RWPE1 (cell line): ENCODE results near the gene DDI1.

Experiments
- CTCF ChIA-PET: fragments of 350-600 bp; sonication (Branson Sonifier 250); formaldehyde crosslinking; extraction: SDS; loops from one replicate; lab custom pipeline; 2021; lab: Yijun Ruan, JAX
- POLR2A ChIA-PET: fragments of 400-600 bp; formaldehyde crosslinking; extraction: SDS; loops from one replicate; lab custom pipeline; 2020; ENCODE audit warnings: antibody characterized with exemption; ENCODE audit not compliant: low non-redundant PET; lab: Yijun Ruan, JAX
- DNase-seq: peaks from one replicate; pipeline ENCODE4 v3.0.0; 2012; ENCODE audit warnings: low spot score
- H3K27ac ChIP-seq: fragments of 450-650 bp; 2 replicates; pipeline ENCODE4 v1.5.1; 2017
- CTCF ChIP-seq: fragments of 450-650 bp; conservative IDR thresholded peaks from 2 replicates; pipeline ENCODE4 v1.5.1; 2017; ENCODE audit warnings: low read depth, mild to moderate bottlenecking

DDI1 gene

GRCh38 chr11:104057908-104058307 is 21.5 kb downstream of the DDI1 start:
- CTCF ChIA-PET: interaction anchor here (0.7 kb wide), 1 partner anchor 35 kb away, joined by 3 read pairs; no protein-coding TSS in a partner anchor
- DNase-seq: no peak
- no peak for TF ChIP-seq CTCF
- no peak overlapping the region for H3K27ac ChIP-seq
- POLR2A ChIA-PET: no interaction called here

GRCh38 chr11:104058680-104059079 is 22.2 kb downstream of the DDI1 start:
- TF ChIP-seq CTCF: no peak
- H3K27ac ChIP-seq: no peak overlapping the region
- POLR2A ChIA-PET: no interaction called here
- CTCF ChIA-PET: no interaction called here
- DNase-seq: no peak

GRCh38 chr11:104060004-104060794 is 23.8 kb downstream of the DDI1 start:
- CTCF ChIA-PET: no interaction called here
- POLR2A ChIA-PET: no interaction called here
- no peak overlapping the region for H3K27ac ChIP-seq
- DNase-seq: no peak
- TF ChIP-seq CTCF: no peak

GRCh38 chr11:104060820-104061219 is 24.4 kb downstream of the DDI1 start:
- TF ChIP-seq CTCF: no peak
- CTCF ChIA-PET: no interaction called here
- DNase-seq: no peak
- POLR2A ChIA-PET: no interaction called here
- H3K27ac ChIP-seq: no peak overlapping the region

GRCh38 chr11:104061853-104062521 is 25.5 kb downstream of the DDI1 start:
- ChIA-PET POLR2A (no interaction called here), CTCF (no interaction called here)
- no peak overlapping the region for H3K27ac ChIP-seq
- DNase-seq: no peak
- TF ChIP-seq CTCF: no peak

- DNase-seq: no peak
- ChIA-PET CTCF (no interaction called here), POLR2A (no interaction called here)
- no peak overlapping the region for H3K27ac ChIP-seq
- TF ChIP-seq CTCF: no peak
These were observed 27.7 kb downstream of the DDI1 start for GRCh38 chr11:104064034-104064630.
